B cell (primary cell): ENCODE measurements around the gene DRP2. TPM values are rescaled to one million over a fixed set of nuclear protein-coding genes. Genes with fewer than 3 reads are reported as not detected.

Experiments
- ATAC-seq: fragments of 200-7000 bp; cut with Tn5 transposase; one replicate; pipeline ENCODE4 v1.10.0; 2021; ENCODE audit warnings: low read depth, mild to moderate bottlenecking, moderate number of reproducible peaks, moderate library complexity
- CTCF ChIA-PET: fragments of 350-600 bp; sonication (Branson Sonifier 250); formaldehyde crosslinking; loops from one replicate; lab custom pipeline; 2021; ENCODE audit warnings: antibody characterized with exemption, inconsistent platforms; lab: Charles Lee
- POLR2A ChIA-PET: fragments of 350-600 bp; sonication (Branson Sonifier 250); formaldehyde crosslinking; loops from one replicate; lab custom pipeline; 2021; ENCODE audit warnings: antibody characterized with exemption; lab: Charles Lee
- DNase-seq: peaks from one replicate; pipeline ENCODE4 v3.0.0; 2013
- H2AFZ ChIP-seq: 2 replicates; pipeline ENCODE4 v1.6.1; 2012; ENCODE audit warnings: mild to moderate bottlenecking, low read depth, low read length; ENCODE audit not compliant: insufficient read depth, poor library complexity, severe bottlenecking
- H3K27ac ChIP-seq, 2 donors: 1 replicate in 1 of 2; 2 replicates in 1 of 2; pipeline ENCODE4 v1.5.1; 2012 to 2013; ENCODE audit warnings: low read length in 2 of 2, mild to moderate bottlenecking in 2 of 2, moderate library complexity in 1 of 2
- H3K27me3 ChIP-seq, 4 experiments: fragments of 200-600 bp in 1 of 4; sonication (generic) in 1 of 4; replicated peaks in 1 of 4; 1 replicate in 2 of 4; 2 replicates in 2 of 4; pipeline versions ENCODE4 v1.6.1 to v1.7.0; 2013 to 2016; ENCODE audit warnings: low read length in 3 of 4, mild to moderate bottlenecking in 2 of 4, mixed read lengths in 1 of 4, moderate library complexity in 1 of 4; ENCODE audit not compliant: insufficient read depth in 4 of 4, control insufficient read depth in 3 of 4; ENCODE audit errors: control extremely low read depth in 1 of 4
- H3K36me3 ChIP-seq, 2 experiments: replicated peaks in 1 of 2; 1 replicate in 1 of 2; 2 replicates in 1 of 2; pipeline versions ENCODE4 v1.6.1 to v1.7.1; 2013; ENCODE audit warnings: low read length in 1 of 2; ENCODE audit not compliant: insufficient read depth in 2 of 2, control insufficient read depth in 1 of 2; ENCODE audit errors: control extremely low read depth in 1 of 2, extremely low read depth in 1 of 2
- H3K4me1 ChIP-seq, 2 donors: fragments of 200-600 bp in 1 of 2; sonication (generic) in 1 of 2; 1 replicate in 1 of 2; 2 replicates in 1 of 2; pipeline versions ENCODE4 v1.5.1 to v1.6.1; 2013 to 2017; ENCODE audit warnings: low read length in 2 of 2; ENCODE audit not compliant: control insufficient read depth in 2 of 2, insufficient read depth in 2 of 2
- H3K4me2 ChIP-seq: replicated peaks from 2 replicates; pipeline ENCODE3; 2012; ENCODE audit warnings: mild to moderate bottlenecking, low read depth, low read length; ENCODE audit not compliant: poor library complexity, severe bottlenecking
- H3K4me3 ChIP-seq, 5 experiments: fragments of 200-600 bp in 1 of 5; sonication (generic) in 1 of 5; 1 replicate in 3 of 5; 2 replicates in 2 of 5; pipeline versions ENCODE4 v1.5.1 to v1.7.0; 2011 to 2016; ENCODE audit warnings: low read length in 4 of 5, mild to moderate bottlenecking in 4 of 5, low read depth in 2 of 5, control low read depth in 1 of 5, moderate library complexity in 1 of 5; ENCODE audit not compliant: insufficient read depth in 1 of 5; ENCODE audit errors: control extremely low read depth in 1 of 5, extremely low read depth in 1 of 5
- H3K79me2 ChIP-seq: fragments of 200-600 bp; sonication (generic); one replicate; pipeline ENCODE4 v1.6.0; 2016; ENCODE audit warnings: low read length; ENCODE audit not compliant: control insufficient read depth, insufficient read depth
- H3K9ac ChIP-seq: fragments of 200-600 bp; sonication (generic); 2 replicates; pipeline ENCODE4 v1.6.1; 2017; ENCODE audit warnings: mild to moderate bottlenecking, low read length, moderate library complexity
- H3K9me3 ChIP-seq, 3 donors: one replicate each; pipeline versions ENCODE4 v1.6.1 to v1.7.1; 2013; ENCODE audit warnings: low read length in 2 of 3; ENCODE audit not compliant: control insufficient read depth in 2 of 3, insufficient read depth in 1 of 3; ENCODE audit errors: control extremely low read depth in 1 of 3
- H4K20me1 ChIP-seq: 2 replicates; pipeline ENCODE4 v1.6.0; 2012; ENCODE audit warnings: mild to moderate bottlenecking, low read length; ENCODE audit not compliant: insufficient read depth, control insufficient read depth, poor library complexity, severe bottlenecking
- H3K27ac Mint-ChIP-seq: one replicate; pipeline ENCODE4 v1.8.0; 2021; ENCODE audit warnings: mixed read lengths
- H3K27me3 Mint-ChIP-seq: one replicate; pipeline ENCODE4 v1.8.0; 2021; ENCODE audit warnings: mixed read lengths
- H3K4me1 Mint-ChIP-seq: one replicate; pipeline ENCODE4 v1.8.0; 2021; ENCODE audit warnings: mixed read lengths
- H3K4me3 Mint-ChIP-seq: one replicate; pipeline ENCODE4 v1.8.0; 2021; ENCODE audit warnings: mixed read lengths
- H3K9me3 Mint-ChIP-seq: one replicate; pipeline ENCODE4 v1.8.0; 2022; ENCODE audit warnings: mixed read lengths; ENCODE audit not compliant: insufficient read depth
- CTCF ChIP-seq: fragments of 200-600 bp; IDR thresholded peaks from one replicate; pipeline ENCODE4 v1.8.0; 2022; ENCODE audit warnings: antibody characterized with exemption, mild to moderate bottlenecking
- EZH2 ChIP-seq: IDR thresholded peaks from 2 replicates; pipeline ENCODE4 v1.6.1; 2012; ENCODE audit warnings: borderline replicate concordance, low read depth, mild to moderate bottlenecking, moderate library complexity, low read length; ENCODE audit not compliant: insufficient read depth, poor library complexity, severe bottlenecking
- WGBS: methylation state at CpG from one replicate; pipeline ENCODE4 v1.1.5; 2013; ENCODE audit warnings: missing lambda C conversion rate; ENCODE audit not compliant: insufficient coverage; 5-methylcytosine and 5-hydroxymethylcytosine counted together
- intact Hi-C: fragments of 100-400 bp; cut with micrococcal nuclease; formaldehyde crosslinking; loops from one replicate; pipeline ENCODE4 v1.10.0; 2022
- polyA plus RNA-seq: library from polyadenylated mRNA; depleted of rRNA; stranded (reverse); fragments of >200 nt; gene quantifications from 2 replicates; pipeline ENCODE4 v1.2.3, GENCODE V29; 2012
- total RNA-seq, 2 donors: library from RNA; stranded (reverse); fragments of 120-200 nt in 1 of 2; gene quantifications; 1 replicate in 1 of 2; 2 replicates in 1 of 2; pipeline versions ENCODE4 v1.2.3 to v1.2.4, GENCODE V29; 2013 to 2022

DRP2 gene
- total and polyA plus RNA-seq, 2 donors (not counting 1 experiment from before 2014, with no cell fraction given): 0.04 TPM; not detected in 1

- no peaks in the 10 kb centered on the region for H3K36me3 ChIP-seq
- Mint-ChIP-seq H3K4me3 (no peak overlapping the region), H3K27me3 (no peaks in the 10 kb centered on the region), H3K9me3 (no peaks in the 10 kb centered on the region), H3K4me1 (peaks cover under 1% of the 10 kb centered on the region), H3K27ac (no peak overlapping the region)
- ATAC-seq (no peak), DNase-seq (no peak)
- H3K4me1 ChIP-seq: no peaks in the 10 kb centered on the region
- no peak overlapping the region for H3K4me3 ChIP-seq
- ChIA-PET CTCF (no interaction called here), POLR2A (no interaction called here)
- TF ChIP-seq CTCF (no peak), EZH2 (no peak)
- H3K79me2 ChIP-seq: no peaks in the 10 kb centered on the region
- no peak overlapping the region for H2AFZ ChIP-seq
- no peak overlapping the region for H3K4me2 ChIP-seq
- no peaks in the 10 kb centered on the region for H3K27me3 ChIP-seq
- H3K9me3 ChIP-seq: no peaks in the 10 kb centered on the region
- intact Hi-C loops: no loop called here
- WGBS: 100% methylated on average over 1 of the region's 4 CpGs
- H4K20me1 ChIP-seq: no peaks in the 10 kb centered on the region
- H3K27ac ChIP-seq: no peak overlapping the region
- H3K9ac ChIP-seq: no peak overlapping the region
Observed at GRCh38 chrX:101262590-101262989, 43.0 kb downstream of the DRP2 start.

GRCh38 chrX:101263766-101264165, 44.2 kb downstream of the DRP2 start:
- TF ChIP-seq EZH2 (no peak), CTCF (no peak)
- ChIA-PET CTCF (no interaction called here), POLR2A (no interaction called here)
- no peaks in the 10 kb centered on the region for H3K27me3 Mint-ChIP-seq
- ATAC-seq (no peak), DNase-seq (no peak)
- H3K9me3 Mint-ChIP-seq: no peaks in the 10 kb centered on the region
- H3K27ac Mint-ChIP-seq: no peak overlapping the region
- H3K9me3 ChIP-seq: no peaks in the 10 kb centered on the region
- no peaks in the 10 kb centered on the region for H3K4me1 ChIP-seq
- H3K79me2 ChIP-seq: no peaks in the 10 kb centered on the region
- no peaks in the 10 kb centered on the region for H3K4me1 Mint-ChIP-seq
- intact Hi-C loops: no loop called here
- no peak overlapping the region for H3K4me3 Mint-ChIP-seq
- no peak overlapping the region for H3K4me2 ChIP-seq
- no peak overlapping the region for H3K9ac ChIP-seq
- H2AFZ ChIP-seq: no peak overlapping the region
- H3K27ac ChIP-seq: no peak overlapping the region
- H3K36me3 ChIP-seq: no peaks in the 10 kb centered on the region
- no peaks in the 10 kb centered on the region for H3K27me3 ChIP-seq
- no peaks in the 10 kb centered on the region for H4K20me1 ChIP-seq
- WGBS: no CpG with 5 or more reads among the region's 2 CpGs
- no peak overlapping the region for H3K4me3 ChIP-seq
